ENCODE data around the gene QSOX2.

The QSOX2 gene

DNA sequence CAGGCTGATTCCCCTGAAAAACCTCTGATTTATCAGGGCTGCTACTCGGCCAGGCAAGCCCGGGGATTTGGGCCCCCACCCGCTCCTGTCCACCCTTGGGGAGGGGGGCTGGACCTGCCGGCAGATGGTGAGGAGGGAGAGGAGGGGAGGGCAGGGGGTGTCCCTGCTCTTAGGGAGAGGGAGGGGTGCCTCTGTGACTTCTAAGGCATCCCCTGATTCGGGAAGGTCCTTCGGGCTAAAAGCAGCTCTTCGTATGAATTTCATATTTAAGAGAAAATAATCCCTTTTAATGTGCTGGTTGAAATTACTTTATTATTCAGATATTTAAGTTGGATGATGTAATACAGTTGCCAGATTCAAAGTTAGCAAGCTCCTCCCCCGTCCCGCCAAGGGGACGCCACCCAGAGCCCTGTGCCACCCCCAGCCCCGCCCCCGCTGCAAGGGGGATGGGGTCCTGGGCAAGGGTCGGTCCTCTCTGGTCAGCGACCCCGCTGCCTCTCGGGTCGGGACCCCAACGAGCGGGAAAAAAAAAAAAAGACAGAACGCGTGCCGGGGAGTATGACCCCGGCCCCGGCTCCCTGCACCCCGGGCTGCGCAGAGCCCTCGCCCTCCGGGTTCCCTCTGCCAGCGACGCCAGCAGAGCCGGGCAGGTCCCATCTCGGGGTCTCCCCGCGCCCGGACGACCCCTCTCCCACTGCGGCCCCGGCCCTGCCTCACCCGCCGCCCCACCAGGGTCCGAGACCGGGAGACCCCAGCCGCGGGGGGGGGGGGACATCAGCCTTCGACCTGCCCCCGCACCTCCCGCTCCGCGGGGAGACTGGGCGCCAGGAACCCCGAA lies 53.1 kb downstream of the QSOX2 start:
- DNase-seq (ENCODE audit: low spot score) = no peak
- no peak for FAIRE-seq

DNA sequence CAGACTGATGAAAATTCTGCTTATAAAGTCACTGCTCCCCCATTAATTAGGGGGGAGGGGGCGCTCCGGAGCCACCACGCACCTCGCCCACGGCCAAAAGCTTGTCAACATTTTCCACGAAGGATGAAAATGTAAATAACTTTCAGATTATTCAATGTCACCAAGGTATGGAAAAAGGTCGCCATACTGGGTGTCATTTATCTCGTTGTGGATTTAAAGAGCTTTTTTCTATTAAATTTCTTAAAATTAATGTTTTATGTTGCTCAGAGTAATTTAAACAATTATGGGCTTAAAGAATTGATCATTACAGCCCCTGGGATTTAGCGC lies 53.7 kb downstream of the QSOX2 start:
- FAIRE-seq (no peak), DNase-seq (ENCODE audit: low spot score) (no peak)

DNA sequence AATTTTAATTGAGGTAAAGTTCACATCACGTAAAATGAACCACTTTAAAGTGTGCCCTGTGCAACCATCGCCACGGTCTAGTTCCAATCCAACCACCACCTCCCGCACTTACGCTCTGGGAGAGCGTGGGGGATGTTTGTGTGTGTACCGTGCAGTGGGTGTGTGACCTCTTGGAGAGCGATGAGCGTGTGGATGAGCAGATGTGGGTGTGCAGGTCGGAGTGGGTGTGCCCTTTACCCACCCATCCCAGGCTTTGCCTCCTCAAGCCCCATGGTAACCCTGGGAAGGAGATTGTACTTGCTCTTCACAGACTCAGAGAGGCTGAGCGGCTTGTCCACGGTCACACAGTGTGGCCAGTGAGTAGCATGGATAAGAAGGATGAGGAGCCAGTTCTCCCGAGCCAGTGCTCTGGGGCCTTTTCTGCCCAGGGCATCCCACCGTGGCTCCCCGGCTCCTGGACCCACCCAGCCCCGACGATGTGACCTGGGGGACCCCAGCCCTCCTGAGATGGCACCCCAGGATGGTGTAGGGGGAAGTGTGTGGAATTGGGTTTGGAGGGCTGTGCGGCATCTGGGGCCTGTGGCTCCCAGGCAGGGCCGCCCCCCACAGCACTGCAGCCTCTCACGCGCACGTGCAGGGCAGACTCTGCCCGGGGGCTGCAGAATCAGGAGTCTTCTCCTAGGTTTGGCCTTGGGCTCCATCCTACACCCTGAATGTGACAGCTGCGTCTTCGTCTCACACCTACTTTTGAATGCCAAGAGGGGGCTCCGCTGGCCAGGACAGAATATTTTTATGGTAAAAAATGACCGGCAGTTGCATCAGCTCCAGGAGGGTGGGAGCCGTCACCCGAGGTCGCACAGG lies 54.3 kb downstream of the QSOX2 start:
- FAIRE-seq = no peak
- DNase-seq (ENCODE audit: low spot score) = no peak

DNA sequence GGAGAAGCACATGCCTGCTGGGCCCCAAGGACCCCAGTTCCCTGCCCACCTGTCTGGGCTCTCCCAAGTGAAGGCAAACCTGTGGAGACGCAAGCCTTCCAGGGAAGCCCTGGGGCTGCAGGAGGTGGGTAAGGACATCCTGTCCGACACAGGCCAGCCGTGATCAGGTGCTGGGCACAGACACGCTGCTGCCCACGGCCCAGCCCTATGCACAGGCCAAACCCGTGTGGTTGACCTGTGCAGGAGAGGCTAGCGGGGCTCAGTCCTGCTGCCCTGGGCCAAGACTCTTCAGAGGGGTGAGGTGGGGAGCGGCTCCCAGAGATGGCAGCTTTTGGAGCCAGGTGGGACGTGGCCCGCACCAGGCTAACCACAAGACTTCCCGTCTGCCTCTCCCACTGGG lies 55.0 kb downstream of the QSOX2 start:
- DNase-seq (ENCODE audit: low spot score) = no peak
- no peak for FAIRE-seq

DNA sequence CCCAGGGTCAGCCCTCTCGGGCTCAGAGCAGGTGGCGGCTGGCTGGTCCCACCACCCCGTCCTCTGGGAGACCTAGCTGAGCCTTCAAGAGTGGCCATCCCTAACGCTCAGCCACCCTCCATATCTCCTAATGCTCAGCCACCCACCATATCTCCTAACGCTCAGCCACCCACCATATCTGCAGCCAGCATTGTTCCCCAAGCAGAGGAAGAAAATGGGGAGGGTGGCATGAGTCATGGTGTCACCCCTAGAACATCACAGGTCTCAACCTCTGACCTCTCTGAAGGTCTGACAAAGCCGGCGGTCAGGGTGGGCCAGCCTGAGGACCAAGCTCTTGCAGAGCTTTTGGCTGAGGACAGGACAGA lies 55.4 kb downstream of the QSOX2 start:
- FAIRE-seq (no peak), DNase-seq (ENCODE audit: low spot score) (no peak)

DNA sequence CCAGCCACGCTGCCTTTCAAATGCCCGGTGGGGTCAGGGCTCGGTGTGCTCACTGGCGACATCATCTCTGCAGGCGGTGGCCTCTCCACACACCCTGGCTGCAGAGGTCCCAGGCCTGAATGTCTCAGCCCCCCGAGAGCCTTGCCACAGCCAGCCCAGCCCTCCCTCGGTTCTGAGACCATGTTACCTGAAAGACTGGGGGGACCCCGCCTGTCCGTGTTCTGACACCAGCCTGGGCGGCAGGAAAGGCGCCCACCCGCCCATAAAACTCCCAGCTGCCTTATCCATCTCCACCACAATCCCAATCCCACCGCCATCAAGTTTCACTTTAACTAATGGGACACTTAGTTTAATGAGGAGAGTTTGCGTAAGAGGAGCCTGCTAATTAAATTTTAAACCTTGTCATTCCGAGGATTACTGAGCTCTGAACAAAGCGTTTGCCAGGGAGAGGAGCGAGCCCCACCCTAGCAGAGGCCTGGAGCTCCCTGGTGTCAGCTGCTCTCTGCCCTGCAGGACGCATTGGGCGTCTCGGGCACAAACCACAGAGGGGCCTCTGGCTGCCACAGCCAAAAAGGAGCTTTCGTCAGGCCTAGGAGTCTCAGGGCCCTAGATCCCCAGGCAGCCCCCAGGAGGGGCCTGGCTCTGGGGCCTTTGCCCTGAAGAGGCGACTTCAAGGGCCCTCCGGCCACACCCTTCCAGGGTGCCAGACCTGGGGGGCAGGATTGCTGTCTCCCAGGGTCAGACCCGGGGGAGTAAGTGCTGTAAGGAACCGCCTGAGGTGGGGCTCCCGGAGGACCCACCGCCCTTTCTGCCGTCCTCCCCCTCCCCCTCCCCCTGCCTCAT lies 56.0 kb downstream of the QSOX2 start:
- FAIRE-seq = no peak
- DNase-seq (ENCODE audit: low spot score) = no peak

DNA sequence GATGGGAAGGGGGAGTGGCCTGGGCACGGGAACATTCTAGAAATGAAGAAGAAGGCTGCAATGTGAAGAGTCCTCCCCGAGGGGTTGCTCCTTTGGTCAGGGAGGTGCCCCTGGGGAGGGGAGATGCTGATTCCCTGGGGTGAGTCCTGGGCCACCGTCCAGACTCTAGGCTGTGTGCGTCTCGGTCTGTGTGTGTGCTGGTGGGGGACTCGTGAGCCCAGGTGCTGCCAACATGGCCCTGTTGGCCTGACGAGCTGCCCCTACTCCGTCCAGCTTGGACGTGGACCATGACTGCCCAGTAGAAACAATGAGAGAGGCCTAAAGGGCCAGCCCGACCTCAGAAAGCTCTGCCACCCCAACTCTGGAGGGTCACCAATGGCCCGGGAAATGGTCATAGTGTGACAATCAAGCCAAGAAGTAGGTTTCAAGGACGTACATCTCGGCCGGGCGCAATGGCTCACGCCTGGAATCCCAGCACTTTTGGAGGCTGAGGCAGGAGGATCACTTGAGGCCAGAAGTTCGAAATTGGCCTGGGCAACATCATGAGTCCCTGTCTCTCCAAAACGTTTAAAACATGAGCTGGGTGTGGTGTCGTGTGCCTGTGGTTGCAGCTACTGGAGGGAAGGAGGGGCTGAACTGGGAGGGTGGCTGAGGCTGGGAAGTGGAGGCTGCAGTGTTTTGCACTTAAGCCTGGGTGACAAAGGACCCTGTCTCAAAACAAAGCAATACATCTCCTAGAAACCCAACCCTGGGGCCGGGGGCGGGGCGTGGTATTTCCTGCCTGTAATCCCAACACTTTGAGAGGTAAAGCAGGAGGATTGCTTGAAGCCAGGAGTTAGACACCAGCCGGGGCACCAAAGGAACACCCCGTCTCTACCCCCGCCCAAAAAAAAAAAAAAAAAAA lies 57.7 kb downstream of the QSOX2 start:
- DNase-seq (ENCODE audit: low spot score) = no peak
- no peak for FAIRE-seq

DNA sequence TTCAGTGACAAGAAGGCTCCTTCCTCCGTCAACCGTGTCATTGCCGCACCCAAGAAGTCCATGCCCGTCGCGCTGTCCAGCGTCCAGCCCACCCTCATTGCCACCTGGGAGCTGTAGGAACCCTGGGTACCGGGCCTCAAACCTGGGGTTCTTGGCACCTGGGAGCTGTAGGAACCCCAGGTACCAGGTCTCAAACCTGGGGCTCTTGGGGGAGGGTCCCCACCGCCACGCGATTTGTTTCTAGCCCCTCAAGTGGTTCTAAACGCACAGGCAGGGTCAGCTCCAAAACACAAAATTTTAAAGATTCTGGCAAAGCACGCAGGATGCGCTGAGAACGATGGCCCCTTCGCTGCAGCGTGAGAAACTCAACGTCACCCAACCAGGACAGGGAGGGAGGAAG lies 58.4 kb downstream of the QSOX2 start:
- DNase-seq (ENCODE audit: low spot score) (no peak), FAIRE-seq (no peak)

DNA sequence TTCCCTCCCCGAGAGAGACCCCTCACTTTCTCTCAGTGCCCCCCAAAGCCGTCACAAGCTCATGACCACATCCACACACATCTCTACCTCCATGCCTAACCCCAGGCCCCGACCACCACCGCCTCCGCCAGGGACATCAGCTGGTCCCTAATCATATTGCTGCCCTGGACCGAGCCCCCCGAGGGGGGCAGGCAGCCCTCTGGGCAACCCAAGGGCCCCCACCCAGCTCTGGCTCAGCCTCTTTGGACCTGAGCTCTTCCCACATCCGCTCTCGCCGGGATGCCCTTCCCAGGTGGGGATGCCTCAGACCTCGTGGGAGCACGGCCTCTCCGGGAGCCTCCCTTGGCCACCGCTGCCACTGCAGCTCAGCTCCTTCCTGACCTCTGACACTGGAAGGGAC lies 59.2 kb downstream of the QSOX2 start:
- no peak for FAIRE-seq
- no peak for DNase-seq (ENCODE audit: low spot score)

DNA sequence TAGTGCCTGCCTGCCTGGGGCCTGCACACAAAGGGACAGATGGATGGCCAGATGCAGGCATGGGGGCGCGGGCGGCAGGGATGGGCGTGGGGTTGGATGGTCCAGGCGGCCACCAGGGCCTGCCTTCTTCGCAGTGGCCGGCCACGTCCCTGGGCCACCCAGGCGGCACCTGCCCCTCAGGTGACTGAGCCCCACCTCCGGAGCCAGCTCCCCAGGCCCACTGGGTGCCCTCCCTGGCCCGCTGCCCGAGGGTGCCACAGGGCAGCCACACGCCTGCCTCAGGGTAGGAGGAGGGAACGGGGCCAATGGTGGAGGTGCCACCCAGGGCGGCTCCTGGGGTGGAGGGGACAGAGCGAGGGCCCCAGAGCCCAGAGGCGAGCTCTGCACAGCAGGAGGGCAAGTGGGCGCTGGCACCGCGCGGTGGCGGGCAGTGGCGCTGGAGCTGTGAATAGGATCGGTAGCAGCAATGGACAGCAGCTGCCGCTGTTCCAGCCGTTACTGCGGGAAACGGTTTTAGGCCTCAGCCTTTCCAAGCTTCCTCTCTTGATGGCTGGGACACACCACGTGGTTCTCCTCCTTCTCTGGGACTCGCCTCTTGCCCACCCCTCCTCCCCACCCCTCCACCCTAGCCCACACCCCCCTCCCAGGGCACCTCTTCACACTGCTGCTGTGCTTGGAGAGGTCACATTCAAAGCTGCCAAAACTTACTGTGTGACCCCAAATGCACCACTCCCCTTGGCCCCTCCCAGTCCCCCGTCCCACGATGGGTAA lies 59.8 kb downstream of the QSOX2 start:
- DNase-seq (ENCODE audit: low spot score) (no peak), FAIRE-seq (no peak)

DNA sequence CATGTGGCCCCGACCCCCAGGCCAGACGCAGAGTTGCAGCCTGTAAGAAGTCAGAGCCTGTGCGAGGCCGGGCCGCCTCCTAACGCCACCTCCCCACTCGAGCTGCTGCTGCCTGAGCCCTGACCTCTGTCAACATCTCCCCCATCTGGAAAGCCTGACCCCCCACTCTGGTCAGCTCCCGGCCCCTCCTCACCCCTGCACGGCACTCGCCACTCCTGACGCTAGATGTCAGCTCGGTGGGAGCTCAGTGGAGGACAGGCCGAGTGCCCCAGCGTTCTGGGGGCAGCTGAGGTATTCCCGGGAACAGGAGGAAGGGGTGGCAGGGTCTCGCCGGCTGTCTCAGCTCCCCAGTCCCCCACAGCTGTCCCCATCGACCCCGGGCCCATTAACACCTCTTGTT lies 60.5 kb downstream of the QSOX2 start:
- DNase-seq (ENCODE audit: low spot score) (no peak), FAIRE-seq (no peak)

DNA sequence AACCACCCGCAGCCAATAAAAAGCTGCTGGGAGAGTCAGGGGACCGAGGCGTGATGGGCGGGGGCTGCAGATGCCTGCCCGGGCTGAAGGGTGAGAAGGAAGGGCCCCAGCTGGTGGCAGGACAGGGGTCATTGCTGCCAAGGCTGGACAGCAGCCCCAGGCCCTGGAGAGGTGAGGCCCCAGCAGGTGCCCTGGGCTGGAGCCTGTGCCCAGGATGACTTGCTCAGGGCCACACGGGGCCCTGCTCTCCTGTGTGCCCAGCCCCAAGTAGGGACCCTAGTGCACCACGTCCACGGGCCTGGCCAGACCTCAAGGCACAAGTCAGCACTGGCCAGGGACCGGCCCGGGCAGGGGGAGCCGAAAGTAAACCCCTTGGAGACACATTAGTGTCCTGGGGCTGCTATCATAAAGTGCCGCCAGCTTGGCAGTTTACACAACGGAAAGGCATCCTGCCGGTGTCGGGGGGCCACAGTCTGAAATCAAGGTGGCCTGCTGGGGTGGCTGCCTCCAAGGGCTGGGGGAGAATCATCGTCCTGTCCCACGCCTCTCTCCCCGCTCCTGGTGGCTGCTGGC lies 62.7 kb downstream of the QSOX2 start:
- DNase-seq (ENCODE audit: low spot score) = no peak
- FAIRE-seq = no peak

DNA sequence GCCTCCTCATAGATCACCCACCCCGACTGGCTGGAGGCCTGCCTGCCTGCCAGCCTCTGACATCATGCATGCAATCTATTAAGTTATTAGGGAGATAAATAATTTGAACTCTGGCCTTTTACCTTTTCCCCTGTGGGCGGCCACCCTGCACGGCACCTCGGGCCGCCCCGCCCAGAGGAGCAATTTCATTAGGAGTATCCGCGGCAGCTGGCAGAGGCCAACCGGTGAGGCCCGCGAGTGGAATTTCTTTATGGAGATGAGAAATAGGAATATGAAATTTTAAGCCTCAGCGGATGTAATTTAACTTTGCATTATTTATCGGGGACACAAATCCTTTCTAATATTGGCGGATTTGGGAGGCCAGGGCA lies 63.2 kb downstream of the QSOX2 start:
- FAIRE-seq (no peak), DNase-seq (ENCODE audit: low spot score) (no peak)

DNA sequence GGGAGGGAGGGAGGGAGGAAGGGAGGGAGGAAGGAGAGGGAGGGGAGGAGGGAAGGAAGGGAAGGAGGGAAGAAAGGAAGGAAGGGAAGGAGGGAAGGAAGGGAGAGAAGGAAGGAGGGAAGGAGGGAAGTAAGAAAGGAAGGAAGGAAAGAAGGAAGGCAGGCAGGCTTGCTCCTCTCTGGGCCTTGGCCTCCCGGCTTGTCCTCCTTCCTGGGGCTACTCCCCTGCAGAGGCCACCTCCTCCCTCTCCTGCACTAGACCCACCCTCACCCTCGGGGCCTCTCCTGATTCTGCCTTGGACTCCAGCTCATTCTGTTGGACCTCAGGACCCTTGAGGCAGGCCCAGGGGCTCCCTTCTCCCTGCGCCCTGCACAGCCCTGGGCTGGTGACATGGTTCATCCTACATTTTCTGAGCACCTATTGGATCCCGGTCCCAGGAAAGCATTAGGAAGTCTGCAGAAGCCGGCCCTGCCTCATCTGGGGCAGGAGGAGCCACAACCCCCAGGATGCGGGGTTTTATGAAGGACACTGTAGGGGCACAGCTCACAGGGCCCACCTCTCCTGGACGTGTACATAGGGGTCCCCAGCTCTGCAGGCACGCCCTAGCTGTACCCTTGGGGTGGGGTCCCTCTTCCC lies 63.7 kb downstream of the QSOX2 start:
- DNase-seq (ENCODE audit: low spot score) (no peak), FAIRE-seq (no peak)

DNA sequence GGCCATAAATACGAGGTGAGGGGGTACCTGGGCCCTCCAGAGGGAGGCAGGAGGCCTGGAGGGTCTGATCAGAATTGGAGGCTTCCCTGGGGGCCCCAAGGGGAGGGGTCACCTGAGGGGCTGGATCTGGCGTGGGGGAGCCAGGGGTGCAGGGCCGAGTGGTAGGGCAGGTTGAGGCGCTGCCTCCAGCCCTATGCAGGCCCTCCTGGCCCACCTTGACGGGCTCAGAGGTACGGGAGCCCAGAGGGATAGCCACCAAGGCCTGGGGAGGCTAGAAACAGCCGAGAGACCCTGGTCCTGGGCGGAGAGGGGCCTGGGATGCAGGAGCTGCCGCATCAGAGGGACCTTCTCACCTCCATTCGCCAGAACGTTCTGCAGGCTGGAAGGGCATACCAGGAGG lies 65.0 kb downstream of the QSOX2 start:
- no peak for FAIRE-seq

DNA sequence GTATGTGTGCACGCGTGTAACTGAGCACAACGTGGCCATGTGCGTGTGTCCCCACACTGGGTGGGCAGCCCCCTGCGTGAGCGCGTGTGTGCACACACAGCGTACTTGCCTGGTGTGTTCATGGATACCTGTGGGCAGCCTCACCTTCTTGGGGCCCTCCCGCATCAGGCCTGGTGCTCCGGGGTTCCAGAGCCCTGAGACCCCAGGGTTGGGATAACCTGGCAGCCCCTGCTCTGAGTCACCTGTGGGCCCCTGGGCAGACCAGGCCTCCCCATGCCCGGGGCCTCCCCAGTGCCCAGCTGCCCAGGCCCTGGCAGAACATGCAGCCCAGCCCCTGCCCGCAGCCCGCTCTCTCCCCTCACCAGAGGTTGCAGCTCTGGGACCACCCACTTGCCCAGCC lies 65.9 kb downstream of the QSOX2 start:
- FAIRE-seq (no peak), DNase-seq (ENCODE audit: low spot score) (no peak)

More for the DNA sequence above, 65.0 kb downstream of the QSOX2 start:
- DNase-seq (ENCODE audit: low spot score) = no peak

DNA sequence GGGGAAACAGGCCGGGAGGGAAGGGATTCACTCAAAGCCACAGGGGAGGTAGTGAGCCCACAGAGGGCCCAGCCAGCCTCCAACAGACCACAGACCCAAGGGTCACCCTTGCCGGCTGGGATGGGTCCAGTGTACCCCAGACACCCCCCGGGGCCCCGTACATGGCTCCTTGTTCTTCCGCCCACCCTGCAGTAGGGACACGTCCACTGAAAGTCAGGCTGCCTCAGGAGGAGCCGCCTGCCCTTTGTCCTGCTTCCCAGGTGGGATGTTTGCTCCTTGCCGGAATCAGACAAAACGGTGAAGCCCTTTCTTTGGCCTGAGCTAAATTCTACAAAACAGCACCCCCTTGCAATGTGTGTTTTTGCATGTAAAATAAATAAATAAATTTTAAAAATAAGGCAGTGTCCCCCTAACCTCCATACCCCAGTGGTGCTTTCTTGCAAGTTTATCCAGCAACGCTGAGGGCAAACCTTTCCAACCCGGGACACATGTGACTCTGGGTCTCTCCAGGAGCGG lies 66.5 kb downstream of the QSOX2 start:
- FAIRE-seq (no peak), DNase-seq (ENCODE audit: low spot score) (no peak)

DNA sequence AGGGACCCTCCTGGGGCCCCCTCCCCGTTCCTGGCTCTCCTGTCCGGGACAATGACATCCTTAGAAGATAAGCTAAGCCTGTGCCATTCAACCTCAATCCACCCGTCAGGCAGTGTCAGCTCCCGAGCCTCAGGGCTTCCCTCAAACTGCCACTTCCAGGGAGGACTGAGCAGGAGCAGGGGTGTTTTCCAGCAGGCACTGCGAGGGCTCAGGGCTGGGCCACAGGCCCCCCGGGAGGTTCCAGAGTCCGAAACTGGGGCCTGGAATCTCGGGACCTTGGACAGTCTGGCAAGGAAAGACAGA lies 66.9 kb downstream of the QSOX2 start:
- no peak for FAIRE-seq
- no peak for DNase-seq (ENCODE audit: low spot score)

DNA sequence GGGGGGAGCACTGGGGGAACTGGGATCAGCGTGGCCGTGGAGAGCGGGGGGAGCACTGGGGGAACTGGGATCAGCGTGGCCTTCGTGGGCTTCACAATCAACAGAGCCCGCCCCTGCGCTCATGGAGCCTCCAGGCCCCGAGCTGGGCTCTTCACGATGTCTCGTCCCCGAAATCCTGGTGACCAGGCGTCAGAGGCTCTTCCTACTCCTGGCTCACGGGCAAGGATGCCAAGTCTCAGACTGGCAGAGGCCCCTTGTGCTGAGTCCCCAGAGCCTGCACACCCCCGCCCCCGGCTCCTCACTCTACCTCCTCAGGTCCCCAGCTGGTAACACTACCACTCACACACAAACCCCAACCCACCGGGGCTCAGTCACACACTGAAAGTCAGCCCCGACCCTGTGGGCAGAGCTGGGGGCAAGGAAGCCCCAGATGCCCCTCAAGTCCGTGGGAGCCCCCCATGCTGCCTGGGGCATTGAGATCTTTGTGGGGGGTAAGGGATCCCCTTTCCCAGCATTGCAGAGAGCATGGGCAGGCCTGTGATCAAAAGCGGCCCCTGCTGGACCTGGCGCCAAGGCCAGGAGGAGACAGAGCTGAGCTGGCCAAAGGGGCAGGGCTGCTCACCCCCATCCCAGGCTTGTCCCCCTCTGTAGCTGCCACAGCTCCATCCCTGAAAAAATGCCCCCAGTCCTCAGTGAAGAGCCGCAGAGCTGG lies 67.4 kb downstream of the QSOX2 start:
- no peak for DNase-seq (ENCODE audit: low spot score)
- FAIRE-seq = no peak

All from RCC 7860 (cell line).